ENCODE results near the gene EFNB1.

EFNB1 gene

GRCh38 chrX:68822641-68823410 lies 6.0 kb upstream of the EFNB1 start:
- peak; percentile 47 for TF ChIP-seq CTCF (IDR thresholded peaks at IDR 0.05; ENCODE audit: extremely low read depth, insufficient read depth, missing control alignments)
- DNase-seq (ENCODE audit: low spot score), result peak; percentile 48
- in situ Hi-C loops (cut with MboI; ENCODE audit: low pct_unique_long_range_greater_than_20kb, low sequenced_read_pairs, unreplicated experiment), result no loop called here

GRCh38 chrX:68823413-68824151 lies 5.2 kb upstream of the EFNB1 start:
- no peak for DNase-seq (ENCODE audit: low spot score)
- in situ Hi-C loops (cut with MboI; ENCODE audit: low pct_unique_long_range_greater_than_20kb, low sequenced_read_pairs, unreplicated experiment), result no loop called here
- TF ChIP-seq CTCF (IDR thresholded peaks at IDR 0.05; ENCODE audit: extremely low read depth, insufficient read depth, missing control alignments), result no peak

- DNase-seq (ENCODE audit: low spot score), result no peak
- no peak for TF ChIP-seq CTCF (IDR thresholded peaks at IDR 0.05; ENCODE audit: extremely low read depth, insufficient read depth, missing control alignments)
- in situ Hi-C loops (cut with MboI; ENCODE audit: low pct_unique_long_range_greater_than_20kb, low sequenced_read_pairs, unreplicated experiment), result no loop called here
Observed at GRCh38 chrX:68824152-68824433, 4.7 kb upstream of the EFNB1 start.

- DNase-seq (ENCODE audit: low spot score), result no peak
- no peak for TF ChIP-seq CTCF (IDR thresholded peaks at IDR 0.05; ENCODE audit: extremely low read depth, insufficient read depth, missing control alignments)
- in situ Hi-C loops (cut with MboI; ENCODE audit: low pct_unique_long_range_greater_than_20kb, low sequenced_read_pairs, unreplicated experiment), result no loop called here
Observed at GRCh38 chrX:68824565-68825125, 4.2 kb upstream of the EFNB1 start.

GRCh38 chrX:68826113-68826980 lies 2.5 kb upstream of the EFNB1 start:
- no peak for TF ChIP-seq CTCF (IDR thresholded peaks at IDR 0.05; ENCODE audit: extremely low read depth, insufficient read depth, missing control alignments)
- in situ Hi-C loops (cut with MboI; ENCODE audit: low pct_unique_long_range_greater_than_20kb, low sequenced_read_pairs, unreplicated experiment), result no loop called here
- no peak for DNase-seq (ENCODE audit: low spot score)

GRCh38 chrX:68827256-68827655 lies 1.6 kb upstream of the EFNB1 start:
- peak; percentile 14 for DNase-seq (ENCODE audit: low spot score)
- in situ Hi-C loops (cut with MboI; ENCODE audit: low pct_unique_long_range_greater_than_20kb, low sequenced_read_pairs, unreplicated experiment), result no loop called here
- TF ChIP-seq CTCF (IDR thresholded peaks at IDR 0.05; ENCODE audit: extremely low read depth, insufficient read depth, missing control alignments), result no peak

All from GM13977 (cell line).